ENCODE results near the gene SCYL2.
"Not testable (repeated sequence)": the region's sequence is repeated elsewhere in the genome, so short reads cannot be mapped to it uniquely, and the experiment has no call there.

Gene SCYL2

GRCh38 chr12:100266835-100267602, at the start of gene SCYL2, which contains the start of gene DEPDC4:
SCYL2 (plus strand) TSS chr12:100267177; CDS start chr12:100282971, 15,794 bp downstream.
DEPDC4 (minus strand) TSS chr12:100267079; CDS start chr12:100267076, 3 bp downstream.
- peak; percentile 86 for ATAC-seq
- TF ChIP-seq CSRNP3 (CRISPR knock-in tag; IDR thresholded peaks at IDR 0.05) (no peak), CREB5 (CRISPR knock-in tag; IDR thresholded peaks at IDR 0.05; ENCODE audit: low read depth) (peak; percentile 12; the same call in 1 of the 2 replicates), PATZ1 (CRISPR knock-in tag; IDR thresholded peaks at IDR 0.05; ENCODE audit: borderline replicate concordance) (peak; percentile 28; the same call in 1 of the 2 replicates), ISL1 (CRISPR knock-in tag; IDR thresholded peaks at IDR 0.05) (no peak), PPARA (CRISPR knock-in tag; IDR thresholded peaks at IDR 0.05; ENCODE audit: borderline replicate concordance) (0 out of 2 replicates have a peak, but pooled peaks have one; percentile 38)

GRCh38 chr12:100219328-100220109, 47.5 kb upstream of the SCYL2 start:
- TF ChIP-seq ZFP30 (CRISPR knock-in tag; IDR thresholded peaks at IDR 0.05) (no peak), ISL1 (CRISPR knock-in tag; IDR thresholded peaks at IDR 0.05) (no peak), CSDC2 (CRISPR knock-in tag; IDR thresholded peaks at IDR 0.05) (no peak), ZFP3 (CRISPR knock-in tag; IDR thresholded peaks at IDR 0.05) (no peak), ESRRG (CRISPR knock-in tag; IDR thresholded peaks at IDR 0.05) (no peak), OSR1 (CRISPR knock-in tag; IDR thresholded peaks at IDR 0.05) (no peak), TCF4 (CRISPR knock-in tag; IDR thresholded peaks at IDR 0.05; ENCODE audit: borderline replicate concordance) (no peak), GLIS3 (CRISPR knock-in tag; IDR thresholded peaks at IDR 0.05) (no peak), POU6F1 (CRISPR knock-in tag; IDR thresholded peaks at IDR 0.05; ENCODE audit: borderline replicate concordance, low read depth) (no peak), BACH2 (CRISPR knock-in tag; IDR thresholded peaks at IDR 0.05; ENCODE audit: borderline replicate concordance) (no peak), TOX (CRISPR knock-in tag; IDR thresholded peaks at IDR 0.05; ENCODE audit: borderline replicate concordance) (no peak), ARNTL (CRISPR knock-in tag; IDR thresholded peaks at IDR 0.05; ENCODE audit: borderline replicate concordance, low read depth) (no peak), PPARA (CRISPR knock-in tag; IDR thresholded peaks at IDR 0.05; ENCODE audit: borderline replicate concordance) (no peak)
- ATAC-seq: no peak

GRCh38 chr12:100221523-100221922, 45.5 kb upstream of the SCYL2 start:
- no peak for ATAC-seq

GRCh38 chr12:100222173-100222572, 44.8 kb upstream of the SCYL2 start:
- ATAC-seq: not testable (repeated sequence)

More at GRCh38 chr12:100221523-100221922, 45.5 kb upstream of the SCYL2 start:
- TF ChIP-seq POU6F1 (CRISPR knock-in tag; IDR thresholded peaks at IDR 0.05; ENCODE audit: borderline replicate concordance, low read depth) (no peak), SNAI2 (CRISPR knock-in tag; IDR thresholded peaks at IDR 0.05) (no peak), ZFP3 (CRISPR knock-in tag; IDR thresholded peaks at IDR 0.05) (no peak)
